ENCODE results near the gene C11orf24. TPM values are rescaled to one million over a fixed set of nuclear protein-coding genes. Genes with fewer than 3 reads are reported as not detected.

C11orf24 gene
- total and polyA plus RNA-seq, 9 of the 15 experiments (the other 6 are each of a cell fraction or from before 2014, with no cell fraction given), result 2.0 to 65.2 (median 32.5) TPM

- no peak for TF ChIP-seq GTF3C2 (IDR thresholded peaks at IDR 0.05; ENCODE audit: borderline replicate concordance, extremely low read depth, insufficient read length)
- no peak for TF ChIP-seq ZNF76 (CRISPR knock-in tag; IDR thresholded peaks at IDR 0.05; ENCODE audit: borderline replicate concordance)
- peak; percentile 71 for TF ChIP-seq GABPA (tag; conservative IDR thresholded peaks at IDR 0.05; ENCODE audit: low read depth)
- TF ChIP-seq MAFF (IDR thresholded peaks at IDR 0.05; ENCODE audit: low read length), result no peak
- TF ChIP-seq CBFB (CRISPR knock-in tag; IDR thresholded peaks at IDR 0.05), result no peak
- TF ChIP-seq CBFA2T3 (IDR thresholded peaks at IDR 0.05), result peak; percentile 20; the same call in 1 of the 2 replicates
- TF ChIP-seq ESRRB (CRISPR knock-in tag; IDR thresholded peaks at IDR 0.05; ENCODE audit: borderline replicate concordance), result no peak
- peak; percentile 75 for TF ChIP-seq HMBOX1 (IDR thresholded peaks at IDR 0.05)
- no peak for TF ChIP-seq ZNF124 (CRISPR knock-in tag; IDR thresholded peaks at IDR 0.05)
- TF ChIP-seq KLF10 (CRISPR knock-in tag; IDR thresholded peaks at IDR 0.05), result no peak
- TF ChIP-seq EP300 (IDR thresholded peaks at IDR 0.05; ENCODE audit: low read length), result 0 out of 2 replicates have a peak, but pooled peaks have one; percentile 10
- no peak for TF ChIP-seq XRCC3 (IDR thresholded peaks at IDR 0.05)
- no peak for TF ChIP-seq ZFP1 (CRISPR knock-in tag; IDR thresholded peaks at IDR 0.05)
- no peak for TF ChIP-seq CBX8 (IDR thresholded peaks at IDR 0.05; ENCODE audit: borderline replicate concordance, extremely low read depth, low read depth, low read length, poor library complexity, severe bottlenecking)
- TF ChIP-seq ARID3B (CRISPR knock-in tag; IDR thresholded peaks at IDR 0.05; ENCODE audit: borderline replicate concordance), result no peak
- TF ChIP-seq ZNF41 (CRISPR knock-in tag; conservative IDR thresholded peaks at IDR 0.05), result no peak
- TF ChIP-seq ZNF212 (CRISPR knock-in tag; IDR thresholded peaks at IDR 0.05), result no peak
- TF ChIP-seq GATAD2A (IDR thresholded peaks at IDR 0.05), result no peak
- TF ChIP-seq BHLHE40 (IDR thresholded peaks at IDR 0.05; ENCODE audit: low read length), result 0 out of 2 replicates have a peak, but pooled peaks have one; percentile 34
- no peak for TF ChIP-seq ZNF280A (IDR thresholded peaks at IDR 0.05; ENCODE audit: low read depth, partially characterized antibody)
Measured at GRCh38 chr11:68282141-68282860, 10.5 kb upstream of the C11orf24 start (continued).
